Measurements from ENCODE around the gene AP3B1. TPM values are rescaled to one million over a fixed set of nuclear protein-coding genes. Genes with fewer than 3 reads are reported as not detected.

Gene AP3B1
- total RNA-seq, 2 donors from 2014 or later, result 51.3 to 55.6 TPM

DNA sequence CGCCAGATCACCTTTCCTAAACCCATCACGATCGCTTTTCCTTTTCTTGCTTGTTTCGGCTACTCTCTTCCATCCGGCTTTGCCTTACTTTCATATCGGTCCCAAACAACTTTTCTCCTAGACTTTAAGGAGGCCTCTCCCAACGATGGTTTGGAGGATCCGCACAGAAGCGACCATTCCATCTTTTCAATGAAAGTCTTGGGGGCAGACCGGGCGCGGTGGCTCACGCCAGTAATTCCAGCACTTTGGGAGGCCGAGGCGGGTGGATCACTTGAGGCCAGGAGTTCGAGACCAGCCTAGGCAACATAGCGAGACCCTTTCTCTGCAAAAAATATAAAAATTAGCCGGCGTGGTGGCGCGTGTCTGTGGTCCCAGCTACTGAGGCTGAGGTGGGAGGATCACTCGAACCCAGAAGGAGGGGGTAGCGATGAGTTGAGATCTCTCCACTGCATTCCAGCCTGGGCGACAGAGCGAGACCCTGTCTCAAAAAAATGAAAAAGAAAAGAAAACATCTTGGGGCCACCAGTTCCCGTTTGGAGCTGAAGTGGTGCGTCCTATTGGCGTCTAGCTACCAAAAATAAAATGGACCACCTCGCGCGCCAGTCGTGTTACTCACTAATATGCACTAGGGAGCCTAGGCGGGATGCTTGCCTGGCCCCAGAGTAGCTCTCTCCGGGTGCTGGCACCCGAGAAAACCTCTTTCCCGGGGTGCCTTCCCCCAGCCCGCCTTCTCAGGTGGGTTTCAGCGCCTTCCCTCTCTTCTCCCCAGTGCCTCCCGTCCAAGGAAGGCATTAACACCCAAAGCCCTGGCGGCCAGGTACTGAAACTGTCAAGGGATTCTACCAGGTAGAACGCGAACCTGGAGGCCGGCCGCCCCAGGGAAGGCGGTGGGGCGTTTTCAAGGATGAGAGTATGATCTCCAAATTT is 800 bp upstream of the AP3B1 start:
- intact Hi-C loops (cut with DNase I, micrococcal nuclease), result loop anchor here in 1 of 2 donors (5.0 kb wide), 1 partner anchor 62 kb away; no protein-coding TSS in a partner anchor

DNA sequence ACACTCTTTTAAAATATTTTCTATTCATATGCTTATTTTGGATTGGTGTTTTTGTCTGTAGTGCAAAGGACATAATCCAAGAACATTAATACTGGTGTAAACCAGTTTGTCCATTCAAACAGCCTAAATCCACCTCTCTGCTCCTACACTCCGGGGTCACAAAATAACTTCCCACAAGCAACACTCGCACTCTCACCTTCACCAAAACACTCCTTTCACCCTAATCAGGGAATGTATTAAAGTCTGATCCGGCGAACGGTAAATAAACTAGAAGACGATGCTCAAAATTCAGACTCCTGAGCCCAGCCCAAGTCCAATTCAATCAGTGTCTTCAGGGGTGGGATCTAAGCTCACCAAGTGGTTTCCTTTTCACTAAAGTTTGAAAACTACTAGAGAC is 649 bp downstream of the AP3B1 start:
- intact Hi-C loops (cut with DNase I, micrococcal nuclease), result no loop called here
- peak; percentile 16 for ATAC-seq

More for the DNA sequence above, 800 bp upstream of the AP3B1 start:
- DNase-seq (peak; percentile 62), ATAC-seq (peak; percentile 60)

GRCh38 chr5:78291687-78292086 is 2.8 kb downstream of the AP3B1 start:
- DNase-seq, result no peak
- no peak for ATAC-seq
- intact Hi-C loops (cut with DNase I, micrococcal nuclease), result no loop called here

More for the DNA sequence above, 649 bp downstream of the AP3B1 start:
- DNase-seq, result no peak

- intact Hi-C loops (cut with DNase I, micrococcal nuclease), result no loop called here
- ATAC-seq, result no peak
Measured at GRCh38 chr5:78289911-78290310, 4.6 kb downstream of the AP3B1 start.

GRCh38 chr5:78288246-78288645 is 6.3 kb downstream of the AP3B1 start:
- DNase-seq, result no peak
- intact Hi-C loops (cut with DNase I, micrococcal nuclease), result no loop called here
- ATAC-seq, result no peak

More at GRCh38 chr5:78289911-78290310, 4.6 kb downstream of the AP3B1 start:
- DNase-seq, result no peak

DNA sequence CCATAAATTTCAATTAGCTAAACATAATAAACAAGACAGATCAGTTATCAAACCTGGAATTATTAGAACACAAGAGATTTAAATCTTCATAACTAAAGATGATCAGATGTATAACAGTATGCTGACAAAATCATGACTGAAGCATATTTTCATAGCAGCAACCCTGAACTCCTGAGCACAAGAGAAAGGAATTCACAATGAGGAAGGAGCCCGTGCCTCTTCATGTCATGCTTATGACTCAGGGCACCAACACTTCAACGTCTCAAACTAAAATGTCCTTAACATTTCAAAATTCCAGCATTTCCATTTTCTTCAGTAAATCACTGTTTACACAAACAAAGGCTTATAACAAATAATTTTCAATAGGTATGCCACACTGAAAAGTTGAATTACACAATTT is 6.7 kb downstream of the AP3B1 start:
- ATAC-seq (no peak), DNase-seq (no peak)
- intact Hi-C loops (cut with DNase I, micrococcal nuclease), result no loop called here

GRCh38 chr5:78287169-78287568 is 7.3 kb downstream of the AP3B1 start:
- no peak for ATAC-seq
- intact Hi-C loops (cut with DNase I, micrococcal nuclease), result no loop called here
- no peak for DNase-seq

DNA sequence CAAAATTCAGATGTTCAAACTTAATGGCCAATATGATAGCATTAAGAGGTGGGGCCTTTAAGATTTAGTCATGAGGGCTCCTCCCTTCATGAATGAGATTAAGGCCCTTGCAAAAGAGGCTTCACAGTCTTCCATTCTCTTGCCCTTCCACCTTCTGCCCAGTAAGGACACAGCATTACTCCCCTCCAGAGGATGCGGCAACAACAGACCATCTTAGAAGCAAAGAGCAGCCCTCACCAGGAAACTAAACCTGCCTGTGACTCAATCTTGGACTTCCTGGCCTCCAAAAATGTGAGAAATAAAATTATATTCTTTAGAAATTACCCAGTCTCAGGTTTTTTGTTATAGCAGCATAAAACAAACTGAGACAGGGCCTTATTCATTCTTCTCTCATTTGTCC is 8.2 kb downstream of the AP3B1 start:
- DNase-seq (no peak), ATAC-seq (no peak)
- intact Hi-C loops (cut with DNase I, micrococcal nuclease), result no loop called here

DNA sequence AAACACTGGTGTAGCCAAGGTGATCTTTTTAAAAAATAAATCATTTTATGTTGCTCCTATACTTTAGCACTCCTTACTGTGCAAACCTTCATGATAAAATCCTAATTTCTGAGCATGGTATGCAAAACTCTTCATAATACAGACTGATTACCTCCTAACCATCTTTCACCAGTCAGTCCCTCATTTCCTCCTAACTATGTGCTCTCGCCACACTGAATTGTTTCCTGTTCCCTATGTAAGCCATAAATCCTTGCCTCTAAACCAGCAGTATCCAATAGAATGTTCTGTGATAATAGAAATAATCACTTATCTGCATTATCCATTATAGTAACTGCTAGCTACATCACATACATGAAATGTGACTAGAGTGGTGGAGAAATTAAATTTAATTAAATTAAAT is 10.7 kb downstream of the AP3B1 start:
- ATAC-seq (peak; percentile 62), DNase-seq (no peak)
- intact Hi-C loops (cut with DNase I, micrococcal nuclease), result no loop called here

DNA sequence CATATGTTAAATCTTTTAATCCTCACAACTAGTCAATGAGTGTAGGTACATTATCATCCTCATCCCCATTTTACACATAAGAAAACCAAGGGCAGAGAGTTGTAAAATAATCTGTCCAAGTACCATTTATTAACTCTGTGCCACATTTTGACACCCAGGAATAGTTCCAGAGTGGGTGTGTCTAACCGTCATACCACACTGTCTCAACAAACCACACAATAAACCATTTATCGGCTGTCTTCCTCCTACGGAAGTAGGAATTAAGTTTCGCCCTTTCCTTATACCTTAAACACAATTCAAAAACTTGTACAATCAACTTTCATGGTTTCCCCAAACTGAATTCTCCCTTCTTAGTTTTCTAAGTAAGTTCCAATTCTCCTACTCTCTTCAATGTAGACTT is 11.4 kb downstream of the AP3B1 start:
- peak; percentile 87 for ATAC-seq

GRCh38 chr5:78280261-78280660 is 14.2 kb downstream of the AP3B1 start:
- ATAC-seq, result no peak
- intact Hi-C loops (cut with DNase I, micrococcal nuclease), result no loop called here
- no peak for DNase-seq

More for the DNA sequence above, 11.4 kb downstream of the AP3B1 start:
- intact Hi-C loops (cut with DNase I, micrococcal nuclease), result no loop called here
- no peak for DNase-seq

DNA sequence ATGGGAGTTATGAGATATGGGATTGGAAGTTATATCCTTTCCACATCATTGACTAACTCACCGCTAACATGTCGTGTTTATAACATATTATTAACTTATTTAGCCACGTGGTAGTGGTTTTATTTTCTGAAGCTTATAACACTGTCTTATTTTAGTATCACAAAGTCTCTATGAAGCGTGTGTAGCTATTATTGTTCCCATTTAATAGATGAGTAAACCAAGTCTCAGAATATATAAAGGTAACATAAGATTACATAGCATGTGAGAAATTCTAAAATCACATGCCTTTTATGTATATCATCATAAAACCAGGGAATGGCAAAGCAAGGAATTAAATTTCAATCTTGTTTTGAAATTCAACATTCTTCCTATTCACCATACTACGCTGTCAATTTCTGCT is 15.3 kb downstream of the AP3B1 start:
- intact Hi-C loops (cut with DNase I, micrococcal nuclease), result no loop called here
- DNase-seq, result no peak
- ATAC-seq, result no peak

GRCh38 chr5:78277715-78278114 is 16.8 kb downstream of the AP3B1 start:
- intact Hi-C loops (cut with DNase I, micrococcal nuclease), result no loop called here
- no peak for DNase-seq

DNA sequence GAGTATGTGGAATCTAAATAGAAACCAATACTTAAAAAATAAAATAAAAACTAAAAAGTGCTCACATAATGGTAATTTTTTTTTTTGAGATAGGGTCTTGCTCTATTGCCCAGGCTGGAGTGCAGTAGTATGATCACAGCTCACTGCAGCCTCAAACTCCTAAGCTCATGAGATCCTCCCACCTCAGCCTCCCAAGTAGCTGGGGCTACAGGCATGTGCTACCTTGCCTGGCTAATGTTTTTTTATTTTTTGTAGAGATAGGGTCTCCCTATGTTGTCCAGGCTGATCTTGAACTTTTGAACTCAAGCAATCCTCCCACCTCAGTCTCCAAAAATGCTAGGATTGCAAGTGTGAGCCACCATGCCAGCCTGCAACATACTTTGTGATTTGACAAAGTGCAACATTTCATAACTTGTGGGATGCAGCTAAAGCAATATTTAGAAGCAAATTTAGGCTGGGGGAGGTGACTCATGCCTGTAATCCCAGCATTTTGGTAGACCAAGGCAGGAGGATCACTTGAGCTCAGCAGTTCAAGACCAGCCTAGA is 18.4 kb downstream of the AP3B1 start:
- DNase-seq (no peak), ATAC-seq (no peak)
- intact Hi-C loops (cut with DNase I, micrococcal nuclease), result no loop called here

More at GRCh38 chr5:78277715-78278114, 16.8 kb downstream of the AP3B1 start:
- no peak for ATAC-seq

DNA sequence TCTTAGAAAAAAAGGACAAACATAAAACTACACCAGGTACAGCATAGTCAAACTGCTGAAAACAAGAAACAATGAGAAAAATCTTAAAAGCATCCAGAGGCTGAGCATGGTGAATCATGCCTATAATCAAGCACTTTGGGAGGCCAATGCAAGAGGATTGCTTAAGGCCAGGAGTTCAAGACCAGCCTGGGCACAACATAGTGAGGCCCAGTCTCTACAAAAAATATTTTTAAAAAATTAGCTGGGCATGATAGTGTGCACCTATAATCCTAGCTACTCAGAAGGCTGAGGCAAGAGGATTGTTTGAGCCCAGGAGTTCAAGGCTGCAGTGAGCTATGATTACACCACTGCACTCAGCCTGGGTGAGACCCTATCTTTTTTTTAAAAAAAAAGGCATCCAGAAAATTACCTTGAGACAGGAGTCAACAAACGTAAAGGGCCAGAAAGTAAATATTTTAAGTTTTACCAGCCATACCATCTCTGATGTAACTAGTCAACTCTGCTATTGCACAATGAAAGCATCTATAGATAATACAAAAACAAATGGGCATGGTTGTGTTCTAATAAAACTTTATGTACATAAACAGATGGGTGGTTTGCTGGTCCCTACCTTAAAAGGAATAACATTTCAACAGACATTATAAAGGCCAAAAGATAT is 19.8 kb downstream of the AP3B1 start:
- intact Hi-C loops (cut with DNase I, micrococcal nuclease), result no loop called here
- DNase-seq (no peak), ATAC-seq (no peak)

GRCh38 chr5:78273436-78273835 is 21.1 kb downstream of the AP3B1 start:
- DNase-seq (no peak), ATAC-seq (no peak)
- intact Hi-C loops (cut with DNase I, micrococcal nuclease), result no loop called here

GRCh38 chr5:78271766-78272165 is 22.7 kb downstream of the AP3B1 start:
- DNase-seq (no peak), ATAC-seq (no peak)
- intact Hi-C loops (cut with DNase I, micrococcal nuclease), result no loop called here

GRCh38 chr5:78269088-78269703 is 25.3 kb downstream of the AP3B1 start:
- ATAC-seq, result peak; percentile 55
- intact Hi-C loops (cut with DNase I, micrococcal nuclease), result no loop called here
- no peak for DNase-seq

DNA sequence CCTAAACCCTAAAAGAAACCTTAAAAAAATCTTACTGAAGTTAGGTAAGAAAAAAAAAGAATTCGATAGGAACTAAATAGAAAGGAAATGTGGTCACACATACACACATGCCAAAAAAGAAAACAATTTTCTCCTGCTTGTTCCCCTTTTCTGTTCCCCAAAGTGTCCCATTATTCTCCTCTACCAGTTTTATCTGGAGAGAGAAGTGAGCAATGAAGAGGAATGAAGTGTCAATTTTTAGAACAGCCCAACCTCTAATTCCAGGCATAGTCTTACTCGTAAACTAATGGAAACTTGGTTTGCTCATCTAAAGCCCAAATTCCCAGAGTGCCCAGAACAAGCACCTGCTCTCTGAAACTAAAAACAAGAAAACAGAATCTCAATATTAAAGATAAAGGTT is 26.1 kb downstream of the AP3B1 start:
- DNase-seq (no peak), ATAC-seq (no peak)
- intact Hi-C loops (cut with DNase I, micrococcal nuclease), result no loop called here
